ENCODE measurements around the gene POLR1E.

POLR1E gene

GRCh38 chr9:37522971-37523370 is 37.2 kb downstream of the POLR1E start:
- no peak overlapping the region for H3K4me3 ChIP-seq (ENCODE audit: low read length)
- TF ChIP-seq CTCF (conservative IDR thresholded peaks at IDR 0.05; ENCODE audit: low read depth, low read length): no peak
- no peak for DNase-seq (ENCODE audit: low read depth)

- H3K4me3 ChIP-seq (ENCODE audit: low read length): no peak overlapping the region
- TF ChIP-seq CTCF (conservative IDR thresholded peaks at IDR 0.05; ENCODE audit: low read depth, low read length): no peak
Measured at GRCh38 chr9:37523916-37524315, 38.2 kb downstream of the POLR1E start.

GRCh38 chr9:37528652-37529471 is 43.1 kb downstream of the POLR1E start:
- H3K4me3 ChIP-seq (ENCODE audit: low read length): no peak overlapping the region
- DNase-seq (ENCODE audit: low read depth): no peak
- TF ChIP-seq CTCF (conservative IDR thresholded peaks at IDR 0.05; ENCODE audit: low read depth, low read length): no peak

More at GRCh38 chr9:37523916-37524315, 38.2 kb downstream of the POLR1E start:
- no peak for DNase-seq (ENCODE audit: low read depth)

- no peak for DNase-seq (ENCODE audit: low read depth)
- TF ChIP-seq CTCF (conservative IDR thresholded peaks at IDR 0.05; ENCODE audit: low read depth, low read length): no peak
- H3K4me3 ChIP-seq (ENCODE audit: low read length): no peak overlapping the region
Measured at GRCh38 chr9:37531699-37532098, 46.0 kb downstream of the POLR1E start.

GRCh38 chr9:37534412-37534811 is 48.7 kb downstream of the POLR1E start:
- TF ChIP-seq CTCF (conservative IDR thresholded peaks at IDR 0.05; ENCODE audit: low read depth, low read length): no peak
- no peak overlapping the region for H3K4me3 ChIP-seq (ENCODE audit: low read length)
- DNase-seq (ENCODE audit: low read depth): no peak

GRCh38 chr9:37534901-37535300 is 49.2 kb downstream of the POLR1E start:
- no peak overlapping the region for H3K4me3 ChIP-seq (ENCODE audit: low read length)
- no peak for TF ChIP-seq CTCF (conservative IDR thresholded peaks at IDR 0.05; ENCODE audit: low read depth, low read length)
- no peak for DNase-seq (ENCODE audit: low read depth)

GRCh38 chr9:37538099-37538498 is 52.4 kb downstream of the POLR1E start:
- DNase-seq (ENCODE audit: low read depth): no peak
- no peak for TF ChIP-seq CTCF (conservative IDR thresholded peaks at IDR 0.05; ENCODE audit: low read depth, low read length)
- no peak overlapping the region for H3K4me3 ChIP-seq (ENCODE audit: low read length)

Measured in retinal pigment epithelial cell (primary cell).